ENCODE measurements around the gene PMPCA.

The PMPCA gene, protein sequence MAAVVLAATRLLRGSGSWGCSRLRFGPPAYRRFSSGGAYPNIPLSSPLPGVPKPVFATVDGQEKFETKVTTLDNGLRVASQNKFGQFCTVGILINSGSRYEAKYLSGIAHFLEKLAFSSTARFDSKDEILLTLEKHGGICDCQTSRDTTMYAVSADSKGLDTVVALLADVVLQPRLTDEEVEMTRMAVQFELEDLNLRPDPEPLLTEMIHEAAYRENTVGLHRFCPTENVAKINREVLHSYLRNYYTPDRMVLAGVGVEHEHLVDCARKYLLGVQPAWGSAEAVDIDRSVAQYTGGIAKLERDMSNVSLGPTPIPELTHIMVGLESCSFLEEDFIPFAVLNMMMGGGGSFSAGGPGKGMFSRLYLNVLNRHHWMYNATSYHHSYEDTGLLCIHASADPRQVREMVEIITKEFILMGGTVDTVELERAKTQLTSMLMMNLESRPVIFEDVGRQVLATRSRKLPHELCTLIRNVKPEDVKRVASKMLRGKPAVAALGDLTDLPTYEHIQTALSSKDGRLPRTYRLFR

DNA sequence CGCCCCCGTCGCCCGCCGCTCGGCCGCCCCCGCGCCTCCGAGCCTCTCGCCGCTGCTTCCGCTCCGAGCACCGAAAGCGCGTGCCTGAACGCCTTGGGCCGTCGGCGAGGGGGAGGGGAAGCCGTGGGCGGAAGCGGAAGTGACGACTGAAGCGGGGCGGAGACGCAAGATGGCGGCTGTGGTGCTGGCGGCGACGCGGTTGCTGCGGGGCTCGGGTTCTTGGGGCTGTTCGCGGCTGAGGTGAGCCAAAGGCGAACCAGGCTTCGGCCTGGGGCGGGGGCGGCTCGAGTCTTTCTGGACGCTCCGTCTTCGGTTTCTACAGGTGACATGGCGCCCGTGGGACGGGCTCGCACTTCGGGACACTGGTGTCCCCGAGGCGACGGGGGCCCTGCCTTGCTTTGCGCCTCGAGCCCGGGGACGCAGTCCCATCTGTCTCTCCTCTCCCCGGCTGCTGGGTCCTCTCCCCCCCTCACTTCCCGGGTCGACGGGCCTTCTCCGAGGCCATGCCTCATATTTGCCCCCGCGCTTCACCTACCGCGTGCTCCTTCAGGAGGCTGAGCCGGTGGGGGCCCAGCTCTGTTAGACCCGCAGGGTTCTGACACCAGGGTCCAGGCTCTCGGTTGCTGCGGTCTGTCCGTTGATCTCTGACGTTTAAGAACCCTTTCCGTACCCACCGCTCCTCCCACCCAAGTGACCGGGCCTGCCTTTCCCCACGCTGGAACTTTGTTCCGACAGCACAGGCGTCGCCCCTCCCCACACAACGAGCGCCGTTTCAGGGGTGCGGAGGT lies at the start of gene PMPCA, which contains the start of gene ENTR1:
Gene PMPCA (plus strand): TSS at position 159 of the 788 bp plus-strand sequence. CDS start 11 bp downstream, at position 170.
Gene ENTR1 (minus strand): TSS at position 115 of the 788 bp plus-strand sequence. CDS start 217 bp downstream, outside the sequence.
- Histone ChIP-seq H3K27me3 (ENCODE audit: control insufficient read depth in 2 of 2, insufficient read depth in 2 of 2, low read length in 2 of 2) (no peaks in the 10 kb centered on the region), H3K36me3 (ENCODE audit: control insufficient read depth in 2 of 2, insufficient read depth in 2 of 2, low read length in 2 of 2) (peaks cover 34 to 44% of the 10 kb centered on the region in 2 donors), H3K4me3 (ENCODE audit: low read length in 2 of 2) (peak within 1 kb of the TSS; percentile 87 to 95), H3K9ac (ENCODE audit: low read depth in 1 of 2, low read length in 2 of 2) (peak within 1 kb of the TSS; percentile 90), H3K9me3 (ENCODE audit: control insufficient read depth in 2 of 2, low read length in 2 of 2) (no peaks in the 10 kb centered on the region), H3K27ac (ENCODE audit: low read depth in 2 of 2, low read length in 2 of 2) (peak within 1 kb of the TSS; percentile 66 to 75), H3K4me1 (ENCODE audit: control insufficient read depth in 2 of 2, insufficient read depth in 2 of 2, low read length in 2 of 2) (peaks cover 18 to 20% of the 10 kb centered on the region in 2 donors)

DNA sequence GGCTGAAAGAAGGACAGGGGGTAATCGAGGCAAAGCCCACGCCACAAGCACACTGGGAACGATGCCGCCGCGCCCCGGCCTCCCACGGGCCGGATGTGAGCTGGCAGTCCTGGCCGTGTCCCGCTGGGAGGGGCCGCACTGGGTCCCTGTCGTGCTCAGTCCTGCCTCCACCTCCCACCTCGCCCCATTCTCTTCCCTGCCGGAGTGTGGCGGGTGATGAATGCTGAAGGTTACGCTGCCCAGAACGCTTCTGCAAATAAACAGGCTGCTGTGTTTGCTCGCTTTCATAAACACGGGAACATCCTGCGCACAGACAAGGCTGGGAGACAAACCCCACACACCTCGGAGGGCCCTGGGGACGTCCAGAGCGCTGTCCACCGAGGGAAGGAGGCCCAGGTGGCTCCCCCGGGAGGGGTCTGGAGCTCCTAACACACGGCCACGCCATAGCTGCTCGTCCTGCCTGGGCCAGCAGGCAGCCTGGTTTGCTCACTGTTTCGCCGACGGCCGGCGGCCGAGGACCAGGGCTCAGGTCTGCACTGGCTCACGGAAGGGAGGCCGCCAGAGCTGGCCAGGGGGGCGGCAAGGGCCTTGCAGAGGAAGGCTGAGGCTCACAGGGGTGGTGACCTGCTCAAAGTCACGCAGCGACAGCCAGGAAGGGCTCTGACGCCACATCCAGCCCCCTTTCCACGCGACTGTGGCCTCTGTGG lies 49.3 kb upstream of the PMPCA start:
- no peaks in the 10 kb centered on the region for H3K36me3 ChIP-seq (ENCODE audit: control insufficient read depth in 2 of 2, insufficient read depth in 2 of 2, low read length in 2 of 2)
- no peaks in the 10 kb centered on the region for H3K9me3 ChIP-seq (ENCODE audit: control insufficient read depth in 2 of 2, low read length in 2 of 2)
- peak overlapping the region; percentile 13 to 89 for H3K27ac ChIP-seq (ENCODE audit: low read depth in 2 of 2, low read length in 2 of 2)
- H3K4me3 ChIP-seq (ENCODE audit: low read length in 2 of 2), result no peak overlapping the region
- H3K9ac ChIP-seq (ENCODE audit: low read depth in 1 of 2, low read length in 2 of 2), result no peak overlapping the region
- H3K27me3 ChIP-seq (ENCODE audit: control insufficient read depth in 2 of 2, insufficient read depth in 2 of 2, low read length in 2 of 2), result no peaks in the 10 kb centered on the region
- peaks cover 6 to 15% of the 10 kb centered on the region in 2 donors for H3K4me1 ChIP-seq (ENCODE audit: control insufficient read depth in 2 of 2, insufficient read depth in 2 of 2, low read length in 2 of 2)

DNA sequence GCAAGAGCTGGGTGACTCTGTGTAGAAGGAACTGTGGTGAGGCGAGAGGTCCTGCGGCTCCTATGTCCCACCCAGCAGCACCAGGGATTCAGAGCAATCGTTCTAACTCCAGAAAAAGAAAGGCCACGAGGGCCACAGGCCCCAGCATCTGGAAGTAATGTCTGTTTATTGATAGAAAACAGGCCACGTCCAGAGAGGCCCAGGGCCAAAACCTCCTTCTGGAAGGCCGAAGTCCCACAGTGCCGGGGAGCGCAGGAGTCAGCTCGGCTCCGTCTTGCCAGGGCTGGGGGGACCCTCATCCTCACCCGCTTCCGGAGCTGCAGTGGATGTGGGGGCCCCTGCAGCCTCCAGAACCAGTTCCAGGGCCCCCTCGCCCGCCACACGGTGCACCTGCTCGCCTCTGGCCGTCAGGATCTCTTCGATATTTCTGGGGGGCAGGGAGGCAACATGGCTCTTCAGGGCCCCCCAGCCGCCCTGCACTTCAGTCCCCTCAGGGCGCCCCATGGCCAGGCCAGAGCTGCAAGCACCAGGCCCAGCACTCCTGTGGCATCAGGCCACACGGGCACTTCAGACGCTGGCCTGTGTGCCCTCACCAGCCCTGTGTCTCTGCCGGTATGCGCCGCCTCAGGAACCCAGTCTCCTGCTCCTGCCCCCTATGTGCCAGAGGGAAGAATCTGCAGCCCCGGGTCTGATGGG lies 48.6 kb upstream of the PMPCA start:
- H3K4me1 ChIP-seq (ENCODE audit: control insufficient read depth in 2 of 2, insufficient read depth in 2 of 2, low read length in 2 of 2), result peaks cover 6 to 15% of the 10 kb centered on the region in 2 donors
- no peak overlapping the region for H3K9ac ChIP-seq (ENCODE audit: low read depth in 1 of 2, low read length in 2 of 2)
- no peaks in the 10 kb centered on the region for H3K27me3 ChIP-seq (ENCODE audit: control insufficient read depth in 2 of 2, insufficient read depth in 2 of 2, low read length in 2 of 2)
- no peaks in the 10 kb centered on the region for H3K9me3 ChIP-seq (ENCODE audit: control insufficient read depth in 2 of 2, low read length in 2 of 2)
- no peaks in the 10 kb centered on the region for H3K36me3 ChIP-seq (ENCODE audit: control insufficient read depth in 2 of 2, insufficient read depth in 2 of 2, low read length in 2 of 2)
- H3K4me3 ChIP-seq (ENCODE audit: low read length in 2 of 2), result no peak overlapping the region
- H3K27ac ChIP-seq (ENCODE audit: low read depth in 2 of 2, low read length in 2 of 2), result peak overlapping the region in 1 of 2 donors; percentile 89

DNA sequence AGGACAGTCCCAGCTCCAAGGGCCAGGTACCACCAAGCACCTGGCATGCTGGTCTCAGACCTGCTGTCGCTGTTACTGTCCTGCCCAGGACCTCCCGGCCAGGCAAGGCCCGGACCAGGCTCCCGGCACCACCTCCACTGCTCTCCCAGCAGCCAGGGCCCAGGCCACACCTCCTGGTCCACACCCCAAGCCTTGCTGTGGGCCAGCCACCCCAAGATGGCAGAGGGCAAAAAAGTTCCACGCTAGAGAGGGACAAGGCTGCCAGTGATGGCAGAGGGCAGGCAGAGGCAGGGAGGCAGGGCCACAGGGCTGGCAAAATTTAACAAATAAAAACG lies 48.0 kb upstream of the PMPCA start:
- Histone ChIP-seq H3K27me3 (ENCODE audit: control insufficient read depth in 2 of 2, insufficient read depth in 2 of 2, low read length in 2 of 2) (no peaks in the 10 kb centered on the region), H3K27ac (ENCODE audit: low read depth in 2 of 2, low read length in 2 of 2) (peak overlapping the region in 1 of 2 donors; percentile 89), H3K4me1 (ENCODE audit: control insufficient read depth in 2 of 2, insufficient read depth in 2 of 2, low read length in 2 of 2) (peaks cover 6 to 15% of the 10 kb centered on the region in 2 donors), H3K9ac (ENCODE audit: low read depth in 1 of 2, low read length in 2 of 2) (no peak overlapping the region), H3K4me3 (ENCODE audit: low read length in 2 of 2) (no peak overlapping the region), H3K9me3 (ENCODE audit: control insufficient read depth in 2 of 2, low read length in 2 of 2) (no peaks in the 10 kb centered on the region), H3K36me3 (ENCODE audit: control insufficient read depth in 2 of 2, insufficient read depth in 2 of 2, low read length in 2 of 2) (no peaks in the 10 kb centered on the region)

DNA sequence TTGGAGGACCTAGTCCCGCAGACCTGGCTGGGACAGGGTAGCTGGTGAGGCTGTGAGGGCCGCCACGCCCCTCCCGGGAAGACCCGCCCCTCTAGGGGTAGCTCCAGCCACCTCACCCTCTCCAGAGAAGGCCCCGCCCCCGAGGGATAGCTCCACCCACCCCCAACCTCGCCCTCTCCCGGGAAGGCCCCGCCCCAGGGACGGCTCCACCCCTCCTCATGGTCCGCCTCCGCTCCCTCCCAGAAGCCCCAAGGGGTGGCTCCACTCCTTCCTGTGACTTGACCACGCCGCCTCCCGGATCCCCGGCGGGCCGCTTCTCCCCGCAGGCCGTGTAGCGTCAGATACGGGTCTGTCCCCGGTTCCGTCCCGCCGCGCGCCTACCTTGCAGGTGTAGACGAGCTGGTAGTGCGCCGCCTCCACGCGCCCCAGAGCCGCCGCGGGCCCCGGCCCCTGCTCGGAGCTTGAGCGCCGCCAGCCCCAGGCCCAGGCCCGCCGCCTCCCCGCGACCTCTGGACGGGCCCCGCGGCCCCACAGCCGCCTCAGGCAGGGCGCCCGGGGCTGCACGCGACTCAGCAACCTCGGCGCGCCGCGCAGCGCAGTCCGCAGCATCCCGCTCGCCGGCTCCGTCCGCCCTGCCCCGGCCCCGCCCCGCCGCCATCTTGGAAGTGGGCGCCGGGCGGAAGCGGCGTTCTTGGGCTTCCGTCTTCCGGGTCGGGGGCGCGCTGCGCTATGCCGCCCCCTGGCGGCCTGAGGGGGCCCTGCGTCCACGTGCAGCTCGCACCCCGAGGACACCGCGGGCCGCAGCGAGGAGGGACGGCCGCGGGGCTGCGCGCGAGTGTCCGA lies 47.1 kb upstream of the PMPCA start, which contains the start of gene DNLZ:
Gene DNLZ (minus strand): TSS at position 639 of the 843 bp plus-strand sequence. CDS start 30 bp downstream, at position 609.
- no peaks in the 10 kb centered on the region for H3K27me3 ChIP-seq (ENCODE audit: control insufficient read depth in 2 of 2, insufficient read depth in 2 of 2, low read length in 2 of 2)
- H3K9ac ChIP-seq (ENCODE audit: low read depth in 1 of 2, low read length in 2 of 2), result peak within 1 kb of the TSS; percentile 60 to 90
- H3K4me3 ChIP-seq (ENCODE audit: low read length in 2 of 2), result peak within 1 kb of the TSS; percentile 69 to 89
- peak within 1 kb of the TSS; percentile 82 to 89 for H3K27ac ChIP-seq (ENCODE audit: low read depth in 2 of 2, low read length in 2 of 2)
- H3K36me3 ChIP-seq (ENCODE audit: control insufficient read depth in 2 of 2, insufficient read depth in 2 of 2, low read length in 2 of 2), result no peaks in the 10 kb centered on the region
- H3K9me3 ChIP-seq (ENCODE audit: control insufficient read depth in 2 of 2, low read length in 2 of 2), result no peaks in the 10 kb centered on the region
- H3K4me1 ChIP-seq (ENCODE audit: control insufficient read depth in 2 of 2, insufficient read depth in 2 of 2, low read length in 2 of 2), result peaks cover 6 to 15% of the 10 kb centered on the region in 2 donors

DNA sequence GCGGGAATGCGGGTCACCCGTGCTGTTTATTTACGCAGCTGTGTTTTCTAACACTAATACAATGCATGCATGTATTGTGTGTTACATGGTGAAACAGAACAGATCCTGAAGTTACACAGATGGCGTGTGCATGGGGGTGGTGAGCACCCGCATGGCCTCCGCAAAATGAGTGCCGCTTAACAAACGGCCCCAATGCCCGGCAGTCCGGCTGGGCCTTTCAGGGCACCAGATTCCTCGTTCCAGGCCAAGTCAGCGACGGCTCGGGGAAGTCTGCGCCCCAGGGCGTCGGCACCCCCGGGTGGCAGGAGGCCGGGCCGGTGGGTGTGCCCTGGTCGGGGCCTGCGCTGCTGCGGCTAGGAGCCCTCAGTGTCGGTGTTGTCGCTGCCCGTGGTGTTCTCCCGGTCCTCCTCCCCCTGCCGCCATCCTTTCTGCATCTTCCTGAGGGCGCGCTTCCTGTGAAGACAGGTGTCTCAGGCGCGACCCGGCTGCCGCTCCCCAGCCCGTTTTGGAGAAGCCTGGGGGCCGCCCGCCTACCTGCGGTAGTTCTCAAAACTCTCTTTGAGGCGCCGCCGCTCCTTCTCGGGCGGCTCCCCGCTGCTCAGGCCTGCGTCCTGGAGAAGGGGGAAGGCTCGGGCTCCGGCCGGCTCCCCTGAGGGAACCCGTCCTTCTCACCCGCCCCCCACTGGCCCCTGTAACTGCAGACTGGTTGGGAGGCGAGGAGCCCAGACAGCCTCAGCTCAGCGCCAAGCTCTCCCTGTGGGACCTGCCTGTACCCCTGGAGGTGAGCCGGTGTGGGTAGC lies 46.3 kb upstream of the PMPCA start:
- Histone ChIP-seq H3K4me3 (ENCODE audit: low read length in 2 of 2) (no peak overlapping the region), H3K9ac (ENCODE audit: low read depth in 1 of 2, low read length in 2 of 2) (peak overlapping the region in 1 of 2 donors; percentile 90), H3K36me3 (ENCODE audit: control insufficient read depth in 2 of 2, insufficient read depth in 2 of 2, low read length in 2 of 2) (no peaks in the 10 kb centered on the region), H3K27ac (ENCODE audit: low read depth in 2 of 2, low read length in 2 of 2) (no peak overlapping the region), H3K4me1 (ENCODE audit: control insufficient read depth in 2 of 2, insufficient read depth in 2 of 2, low read length in 2 of 2) (peaks cover 6 to 15% of the 10 kb centered on the region in 2 donors), H3K9me3 (ENCODE audit: control insufficient read depth in 2 of 2, low read length in 2 of 2) (no peaks in the 10 kb centered on the region), H3K27me3 (ENCODE audit: control insufficient read depth in 2 of 2, insufficient read depth in 2 of 2, low read length in 2 of 2) (no peaks in the 10 kb centered on the region)

DNA sequence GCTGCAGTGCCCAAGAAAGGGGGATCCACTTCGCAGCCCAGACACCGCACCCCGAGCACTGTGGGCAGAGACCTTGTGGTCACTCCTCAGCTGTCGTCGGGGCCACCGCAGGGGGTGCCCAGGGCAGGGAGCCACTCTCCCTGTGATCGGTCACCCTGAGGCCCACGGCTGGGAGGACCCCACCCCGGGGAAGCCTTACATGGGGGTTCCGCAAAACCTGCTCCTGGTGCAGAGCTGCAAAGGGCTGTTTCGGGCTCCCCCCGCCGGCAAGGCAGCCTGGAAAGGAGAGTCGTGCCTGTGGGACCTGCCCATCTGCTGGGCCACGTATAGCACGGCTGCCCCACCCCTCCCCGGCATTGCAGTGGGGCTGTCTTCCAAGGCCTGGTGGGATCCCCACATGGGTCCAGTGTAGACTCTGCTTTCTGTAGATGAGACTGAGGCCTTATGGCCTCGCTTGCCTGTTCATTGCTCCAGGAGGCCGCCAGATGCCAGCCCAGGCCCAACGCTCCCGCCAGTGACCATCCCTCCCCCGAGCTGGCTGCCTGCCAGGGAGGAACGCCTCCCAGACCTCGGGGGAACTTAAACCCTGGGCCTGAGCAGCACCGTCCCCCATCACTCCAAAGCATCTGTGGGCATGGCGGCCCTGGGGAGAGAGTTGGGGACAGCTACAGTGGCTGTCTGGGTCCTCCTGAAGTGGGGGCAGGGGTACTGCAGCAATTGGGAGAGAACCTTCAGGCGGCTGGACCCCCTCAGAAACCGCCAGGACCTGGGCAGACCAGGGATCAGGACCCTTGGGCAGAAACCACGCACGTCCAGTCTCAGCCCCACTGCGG lies 45.3 kb upstream of the PMPCA start:
- no peak overlapping the region for H3K27ac ChIP-seq (ENCODE audit: low read depth in 2 of 2, low read length in 2 of 2)
- H3K4me1 ChIP-seq (ENCODE audit: control insufficient read depth in 2 of 2, insufficient read depth in 2 of 2, low read length in 2 of 2), result peaks cover 6 to 15% of the 10 kb centered on the region in 2 donors
- no peak overlapping the region for H3K4me3 ChIP-seq (ENCODE audit: low read length in 2 of 2)
- no peaks in the 10 kb centered on the region for H3K27me3 ChIP-seq (ENCODE audit: control insufficient read depth in 2 of 2, insufficient read depth in 2 of 2, low read length in 2 of 2)
- no peak overlapping the region for H3K9ac ChIP-seq (ENCODE audit: low read depth in 1 of 2, low read length in 2 of 2)
- H3K9me3 ChIP-seq (ENCODE audit: control insufficient read depth in 2 of 2, low read length in 2 of 2), result no peaks in the 10 kb centered on the region
- H3K36me3 ChIP-seq (ENCODE audit: control insufficient read depth in 2 of 2, insufficient read depth in 2 of 2, low read length in 2 of 2), result no peaks in the 10 kb centered on the region

DNA sequence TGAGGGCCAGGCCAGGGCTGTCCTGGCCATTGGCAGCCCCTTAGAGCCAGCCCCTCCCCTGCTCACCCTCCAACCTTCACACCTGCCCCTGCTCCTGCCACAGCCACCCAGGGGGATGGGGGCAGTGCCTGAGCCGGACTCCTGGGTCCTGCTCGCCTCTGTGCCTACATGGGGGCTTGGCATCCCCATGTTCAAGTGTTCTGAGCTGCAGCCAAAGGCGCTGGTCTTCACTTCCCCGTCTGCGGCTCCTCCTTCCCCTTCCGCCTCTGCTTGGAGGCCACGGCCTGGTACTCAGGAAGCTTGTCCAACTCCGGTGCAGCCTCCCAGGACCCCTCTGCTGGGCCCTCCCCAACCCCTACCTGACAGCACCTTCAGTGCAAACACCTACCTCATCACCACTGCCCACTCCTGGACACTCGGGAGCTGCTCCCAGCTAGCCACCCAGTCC lies 44.7 kb upstream of the PMPCA start:
- no peaks in the 10 kb centered on the region for H3K9me3 ChIP-seq (ENCODE audit: control insufficient read depth in 2 of 2, low read length in 2 of 2)
- no peaks in the 10 kb centered on the region for H3K27me3 ChIP-seq (ENCODE audit: control insufficient read depth in 2 of 2, insufficient read depth in 2 of 2, low read length in 2 of 2)
- H3K4me1 ChIP-seq (ENCODE audit: control insufficient read depth in 2 of 2, insufficient read depth in 2 of 2, low read length in 2 of 2), result peaks cover 4 to 15% of the 10 kb centered on the region in 2 donors
- no peak overlapping the region for H3K9ac ChIP-seq (ENCODE audit: low read depth in 1 of 2, low read length in 2 of 2)
- no peaks in the 10 kb centered on the region for H3K36me3 ChIP-seq (ENCODE audit: control insufficient read depth in 2 of 2, insufficient read depth in 2 of 2, low read length in 2 of 2)
- H3K4me3 ChIP-seq (ENCODE audit: low read length in 2 of 2), result no peak overlapping the region
- no peak overlapping the region for H3K27ac ChIP-seq (ENCODE audit: low read depth in 2 of 2, low read length in 2 of 2)
